PC-3 (cell line): Measurements from ENCODE around the gene CSF2RB. TPM values are rescaled to one million over a fixed set of nuclear protein-coding genes. Genes with fewer than 3 reads are reported as not detected.

Experiments used
- ATAC-seq: fragments of 200-7000 bp; cut with Tn5 transposase; 2 replicates; pipeline ENCODE4 v1.9.1; 2020; ENCODE audit warnings: mild to moderate bottlenecking, moderate library complexity
- BruUV-seq: library from RNA; stranded (reverse); fragments of 400-500 nt; replicated peaks from 2 replicates; lab custom pipeline; 2021; lab: Mats Ljungman, UMichigan
- CTCF ChIA-PET: fragments of 300-600 bp; sonication (Branson Sonifier 250); formaldehyde crosslinking; loops from one replicate; lab custom pipeline; 2022; ENCODE audit warnings: antibody characterized with exemption; lab: Charles Lee
- POLR2A ChIA-PET: fragments of 300-600 bp; sonication (Branson Sonifier 250); formaldehyde crosslinking; loops from one replicate; lab custom pipeline; 2022; ENCODE audit warnings: antibody characterized with exemption; ENCODE audit not compliant: unreplicated experiment; lab: Charles Lee
- DNase-seq: peaks from one replicate; pipeline ENCODE4 v3.0.0-alpha.2; 2015
- H2AFZ ChIP-seq: fragments of 300-600 bp; sonication (generic); 2 replicates; pipeline ENCODE4 v1.6.0; 2016; ENCODE audit warnings: antibody characterized with exemption, low read length
- H3F3A ChIP-seq: fragments of 300-600 bp; sonication (generic); one replicate; pipeline ENCODE4 v1.6.0; 2017; ENCODE audit warnings: antibody characterized with exemption, low read length, control low read depth, mild to moderate bottlenecking; ENCODE audit not compliant: unreplicated experiment
- H3K27ac ChIP-seq: fragments of 300-600 bp; sonication (generic); 2 replicates; pipeline ENCODE4 v1.5.1; 2016; ENCODE audit warnings: mild to moderate bottlenecking, low read length
- H3K27me3 ChIP-seq: fragments of 300-600 bp; sonication (generic); 2 replicates; pipeline ENCODE4 v1.6.1; 2016; ENCODE audit warnings: low read length, mixed read lengths
- H3K36me3 ChIP-seq: fragments of 300-600 bp; sonication (generic); 2 replicates; pipeline ENCODE4 v1.6.1; 2016; ENCODE audit warnings: low read depth, mixed run types, low read length, mixed read lengths
- H3K4me1 ChIP-seq: fragments of 300-600 bp; sonication (generic); 2 replicates; pipeline ENCODE4 v1.5.1; 2016; ENCODE audit warnings: low read length; ENCODE audit not compliant: insufficient read depth
- H3K4me2 ChIP-seq: fragments of 300-600 bp; sonication (generic); 2 replicates; pipeline ENCODE4 v1.6.0; 2016; ENCODE audit warnings: low read length
- H3K4me3 ChIP-seq: fragments of 300-600 bp; sonication (generic); 2 replicates; pipeline ENCODE4 v1.5.1; 2016; ENCODE audit warnings: mild to moderate bottlenecking, low read length, mixed read lengths
- H3K79me2 ChIP-seq: fragments of 300-600 bp; sonication (generic); 2 replicates; pipeline ENCODE4 v1.6.1; 2017; ENCODE audit warnings: low read length, mixed read lengths
- H3K9ac ChIP-seq: fragments of 300-600 bp; sonication (generic); 2 replicates; pipeline ENCODE4 v1.6.0; 2016; ENCODE audit warnings: mild to moderate bottlenecking, low read length
- H3K9me2 ChIP-seq: fragments of 300-600 bp; sonication (generic); replicated peaks from 2 replicates; pipeline ENCODE4 v1.6.1; 2016; ENCODE audit warnings: mixed run types, low read length, mixed read lengths
- H3K9me3 ChIP-seq: fragments of 300-600 bp; sonication (generic); 2 replicates; pipeline ENCODE4 v1.6.1; 2016; ENCODE audit warnings: low read length, mixed read lengths
- H4K20me1 ChIP-seq: fragments of 300-600 bp; sonication (generic); 2 replicates; pipeline ENCODE4 v1.6.1; 2016; ENCODE audit warnings: low read length, mixed read lengths
- EZH2 ChIP-seq: fragments of 300-600 bp; sonication (generic); IDR thresholded peaks from one replicate; pipeline ENCODE4 v1.6.1; 2017; ENCODE audit warnings: antibody characterized with exemption, mild to moderate bottlenecking, low read length; ENCODE audit not compliant: unreplicated experiment
- EZH2phosphoT487 ChIP-seq: fragments of 300-600 bp; sonication (generic); IDR thresholded peaks from 2 replicates; pipeline ENCODE4 v1.6.1; 2018; ENCODE audit warnings: mild to moderate bottlenecking, antibody characterized with exemption, low read length, borderline replicate concordance
- intact Hi-C: fragments of 100-400 bp; cut with micrococcal nuclease; formaldehyde crosslinking; loops from 2 replicates; pipeline ENCODE4 v1.9.0; 2023
- total RNA-seq: library from RNA; depleted of rRNA; stranded (reverse); fragments of >200 nt; gene quantifications from 2 replicates; pipeline ENCODE4 v1.2.3, GENCODE V29; 2014
- TF ChIP-seq, protein P1 (sequence below): fragments of 300-600 bp; sonication (generic); conservative IDR thresholded peaks from 2 replicates; pipeline ENCODE4 v1.5.1; 2017; ENCODE audit warnings: antibody characterized with exemption, low read depth, mild to moderate bottlenecking, low read length

The CSF2RB gene
- total RNA-seq, 1 experiment from 2014 or later, result not detected

GRCh38 chr22:36924151-36924698, 10.8 kb downstream of the CSF2RB start:
- Histone ChIP-seq H3K27me3 (0 out of 2 replicates have a peak, but pooled peaks cover 4% of the 10 kb centered on the region), H3K27ac (no peak overlapping the region), H3K4me2 (no peak overlapping the region), H3K79me2 (no peaks in the 10 kb centered on the region), H3F3A (no peaks in the 10 kb centered on the region), H3K9me3 (no peaks in the 10 kb centered on the region), H3K9me2 (no peaks in the 10 kb centered on the region), H3K36me3 (no peaks in the 10 kb centered on the region), H2AFZ (no peak overlapping the region), H4K20me1 (no peaks in the 10 kb centered on the region), H3K4me3 (no peak overlapping the region), H3K4me1 (no peaks in the 10 kb centered on the region), H3K9ac (no peak overlapping the region)
- no peak for TF ChIP-seq EZH2phosphoT487
- TF ChIP-seq EZH2, result no peak
- TF ChIP-seq, protein P1, sequence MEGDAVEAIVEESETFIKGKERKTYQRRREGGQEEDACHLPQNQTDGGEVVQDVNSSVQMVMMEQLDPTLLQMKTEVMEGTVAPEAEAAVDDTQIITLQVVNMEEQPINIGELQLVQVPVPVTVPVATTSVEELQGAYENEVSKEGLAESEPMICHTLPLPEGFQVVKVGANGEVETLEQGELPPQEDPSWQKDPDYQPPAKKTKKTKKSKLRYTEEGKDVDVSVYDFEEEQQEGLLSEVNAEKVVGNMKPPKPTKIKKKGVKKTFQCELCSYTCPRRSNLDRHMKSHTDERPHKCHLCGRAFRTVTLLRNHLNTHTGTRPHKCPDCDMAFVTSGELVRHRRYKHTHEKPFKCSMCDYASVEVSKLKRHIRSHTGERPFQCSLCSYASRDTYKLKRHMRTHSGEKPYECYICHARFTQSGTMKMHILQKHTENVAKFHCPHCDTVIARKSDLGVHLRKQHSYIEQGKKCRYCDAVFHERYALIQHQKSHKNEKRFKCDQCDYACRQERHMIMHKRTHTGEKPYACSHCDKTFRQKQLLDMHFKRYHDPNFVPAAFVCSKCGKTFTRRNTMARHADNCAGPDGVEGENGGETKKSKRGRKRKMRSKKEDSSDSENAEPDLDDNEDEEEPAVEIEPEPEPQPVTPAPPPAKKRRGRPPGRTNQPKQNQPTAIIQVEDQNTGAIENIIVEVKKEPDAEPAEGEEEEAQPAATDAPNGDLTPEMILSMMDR, result no peak
- no TSS peak for BruUV-seq
- DNase-seq, result no peak
- ChIA-PET POLR2A (no interaction called here), CTCF (no interaction called here)
- no peak for ATAC-seq
- intact Hi-C loops, result no loop called here

DNA sequence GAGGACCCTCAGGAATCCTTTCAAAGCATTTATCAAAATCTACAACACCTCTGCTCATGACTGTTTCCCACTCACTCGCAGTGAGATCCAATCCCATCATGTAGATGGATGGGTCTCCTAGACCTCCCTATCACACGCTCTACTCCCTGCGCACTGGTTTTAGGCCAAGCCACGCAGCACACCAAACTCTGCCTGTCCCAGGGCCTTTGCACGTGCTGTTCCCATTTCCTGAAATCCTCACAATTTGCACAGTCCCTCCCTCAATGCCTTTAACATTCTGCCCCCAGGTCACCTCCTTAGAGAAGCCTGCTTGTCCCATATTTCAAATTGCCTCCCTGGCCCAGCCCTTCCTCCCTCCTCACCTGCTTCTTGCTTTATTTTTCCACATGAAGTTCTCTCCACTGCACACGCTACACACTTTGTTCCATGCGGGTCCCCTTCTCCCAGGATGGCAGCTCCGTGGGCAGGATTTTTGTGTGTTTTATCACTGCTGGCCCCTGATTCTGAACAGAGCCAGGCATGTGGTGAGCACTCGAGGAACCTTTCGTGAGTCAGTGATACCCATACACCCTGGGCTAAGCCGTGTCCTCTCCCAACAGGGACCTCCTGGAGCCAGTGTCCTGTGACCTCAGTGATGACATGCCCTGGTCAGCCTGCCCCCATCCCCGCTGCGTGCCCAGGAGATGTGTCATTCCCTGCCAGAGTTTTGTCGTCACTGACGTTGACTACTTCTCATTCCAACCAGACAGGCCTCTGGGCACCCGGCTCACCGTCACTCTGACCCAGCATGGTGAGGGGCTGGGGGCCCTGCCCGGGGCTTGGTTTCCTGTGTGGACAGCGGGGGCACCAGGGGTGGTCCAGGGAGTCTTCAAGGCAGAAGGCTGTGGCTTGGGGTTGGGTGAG, 12.2 kb downstream of the CSF2RB start:
- CTCF ChIA-PET, result no interaction called here
- no peak overlapping the region for H2AFZ ChIP-seq
- TF ChIP-seq EZH2phosphoT487 (no peak), EZH2 (no peak)
- TF ChIP-seq, protein P1, result no peak
- no peak overlapping the region for H3K4me2 ChIP-seq
- no peaks in the 10 kb centered on the region for H4K20me1 ChIP-seq
- no peak overlapping the region for H3K9ac ChIP-seq
- POLR2A ChIA-PET, result no interaction called here
- H3K9me2 ChIP-seq, result no peaks in the 10 kb centered on the region
- no peak overlapping the region for H3K4me3 ChIP-seq
- intact Hi-C loops, result no loop called here
- H3K9me3 ChIP-seq, result no peaks in the 10 kb centered on the region
- no peak overlapping the region for H3K27ac ChIP-seq
- no peaks in the 10 kb centered on the region for H3K36me3 ChIP-seq
- no peak for ATAC-seq
- BruUV-seq, result no TSS peak
- DNase-seq, result peak; percentile 2
- H3K4me1 ChIP-seq, result no peaks in the 10 kb centered on the region
- H3F3A ChIP-seq, result no peaks in the 10 kb centered on the region
- no peaks in the 10 kb centered on the region for H3K79me2 ChIP-seq
- 0 out of 2 replicates have a peak, but pooled peaks cover 9% of the 10 kb centered on the region for H3K27me3 ChIP-seq

DNA sequence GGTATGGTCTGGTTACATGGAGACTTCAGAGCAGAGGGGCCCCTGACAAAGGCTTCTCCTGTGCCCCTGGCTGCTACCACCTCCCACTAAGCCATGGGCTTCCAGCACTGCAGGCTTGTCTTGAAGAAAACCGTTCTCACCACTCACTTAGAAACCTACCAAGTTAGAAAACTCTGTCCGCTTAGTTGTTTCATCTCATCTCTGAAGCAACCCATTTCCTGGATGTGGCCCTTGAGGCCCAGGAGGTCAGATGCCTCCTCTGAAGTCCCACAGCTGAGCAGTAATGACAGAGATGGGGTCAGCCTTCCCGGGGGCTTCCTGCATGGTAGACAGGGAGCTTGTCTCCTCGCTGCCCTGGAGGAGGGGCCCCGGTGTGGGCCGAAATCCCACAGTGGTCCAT, 12.9 kb downstream of the CSF2RB start:
- Histone ChIP-seq H3K36me3 (no peaks in the 10 kb centered on the region), H3K9me2 (no peaks in the 10 kb centered on the region), H3F3A (no peaks in the 10 kb centered on the region), H3K27ac (no peak overlapping the region), H3K79me2 (no peaks in the 10 kb centered on the region), H3K9ac (no peak overlapping the region), H2AFZ (no peak overlapping the region), H3K9me3 (no peaks in the 10 kb centered on the region), H3K4me2 (no peak overlapping the region), H4K20me1 (no peaks in the 10 kb centered on the region), H3K4me1 (no peaks in the 10 kb centered on the region), H3K4me3 (no peak overlapping the region), H3K27me3 (0 out of 2 replicates have a peak, but pooled peaks cover 9% of the 10 kb centered on the region)
- CTCF ChIA-PET, result no interaction called here
- intact Hi-C loops, result no loop called here
- POLR2A ChIA-PET, result no interaction called here
- BruUV-seq, result no TSS peak
- ATAC-seq (no peak), DNase-seq (no peak)
- TF ChIP-seq EZH2 (no peak), EZH2phosphoT487 (no peak)
- TF ChIP-seq, protein P1, result no peak
